Right lobe of liver (tissue), 6 donors: ENCODE data around the gene CFAP46. TPM values are rescaled to one million over a fixed set of nuclear protein-coding genes. Genes with fewer than 3 reads are reported as not detected.
"Not testable (repeated sequence)": the region's sequence is repeated elsewhere in the genome, so short reads cannot be mapped to it uniquely, and the experiment has no call there.

ENCODE experiments used
- ATAC-seq, 4 donors: fragments of 200-7000 bp; cut with Tn5 transposase; one replicate each; pipeline ENCODE4 v1.9.1; 2020; ENCODE audit warnings: mild to moderate bottlenecking in 4 of 4, moderate library complexity in 4 of 4
- DNase-seq, 3 donors: peaks; one replicate each; pipeline ENCODE4 v3.0.0-alpha.2; 2020
- H3K27ac ChIP-seq, 3 donors: fragments of 200-600 bp; one replicate each; pipeline ENCODE4 v1.8.0; 2022
- H3K27me3 ChIP-seq, 2 donors: fragments of 200-600 bp; one replicate each; pipeline ENCODE4 v1.8.0; 2022
- H3K36me3 ChIP-seq, 4 donors: fragments of 200-600 bp; sonication (generic) in 1 of 4; one replicate each; pipeline versions ENCODE4 v1.5.1 to v1.8.0; 2017 to 2022; ENCODE audit warnings: control low read depth in 1 of 4
- H3K4me1 ChIP-seq, 4 donors: fragments of 200-600 bp; sonication (generic) in 1 of 4; one replicate each; pipeline versions ENCODE4 v1.5.1 to v1.8.0; 2017 to 2022; ENCODE audit warnings: control low read depth in 1 of 4
- H3K4me3 ChIP-seq, 3 donors: fragments of 200-600 bp; one replicate each; pipeline ENCODE4 v1.8.0; 2022
- H3K9me3 ChIP-seq, 4 donors: fragments of 200-600 bp; sonication (generic) in 1 of 4; one replicate each; pipeline versions ENCODE4 v1.5.1 to v1.8.0; 2017 to 2022; ENCODE audit warnings: control low read depth in 1 of 4
- CTCF ChIP-seq, 4 donors: fragments of 200-600 bp in 3 of 4; fragments of 450-650 bp in 1 of 4; IDR thresholded peaks; one replicate each; pipeline versions ENCODE4 v1.5.1 to v1.8.0; 2016 to 2022; ENCODE audit warnings: antibody characterized with exemption in 4 of 4, mild to moderate bottlenecking in 2 of 4
- POLR2A ChIP-seq: fragments of 450-650 bp; IDR thresholded peaks from one replicate; pipeline ENCODE4 v1.6.1; 2017; ENCODE audit warnings: antibody characterized with exemption, mild to moderate bottlenecking
- WGBS: methylation state at CpG from one replicate; pipeline ENCODE4 v1.1.6; 2018; ENCODE audit warnings: low coverage, low lambda C conversion rate; ENCODE audit not compliant: insufficient coverage; ENCODE audit errors: missing lambda C conversion rate; 5-methylcytosine and 5-hydroxymethylcytosine counted together
- intact Hi-C, 2 donors: fragments of 100-400 bp; cut with DNase I; formaldehyde crosslinking; loops; one replicate each; pipeline versions ENCODE4 v1.11.2 to v1.14.1; 2022
- total RNA-seq, 6 experiments: library from RNA; depleted of rRNA in 2 of 6; stranded (reverse); fragments of >200 nt in 2 of 6; fragmentation: NEBNext Ultra II Directional in 3 of 6; extraction: Animal tissue kit (Norgen Biotek cat#: 25700) in 3 of 6; gene quantifications; one replicate each; pipeline versions ENCODE4 v1.1.0 to v1.2.4, GENCODE V29; 2016 to 2023
- donor health status: DM: no; HTN: yes; CAD: no.
- donor health status: DM: no; HTN: no; CAD: no.
- donor health status: DM: no; HTN: no; CAD: no.
- donor health status: DM: no; HTN: yes; CAD: no.
- donor health status: DM: no; HTN: yes; CAD: no.

CFAP46 gene
- total RNA-seq, 6 experiments from 2014 or later, result 0.16 to 0.67 (median 0.32) TPM

GRCh38 chr10:132846631-132847415 is 95.5 kb downstream of the CFAP46 start:
- TF ChIP-seq POLR2A, result no peak
- no peak for TF ChIP-seq CTCF (IDR thresholded peaks at IDR 0.05)
- intact Hi-C loops, result no loop called here
- Histone ChIP-seq H3K9me3 (no peaks in the 10 kb centered on the region), H3K27me3 (no peaks in the 10 kb centered on the region), H3K36me3 (no peaks in the 10 kb centered on the region), H3K4me3 (no peak overlapping the region), H3K4me1 (no peaks in the 10 kb centered on the region), H3K27ac (no peak overlapping the region)
- ATAC-seq, result no peak
- WGBS, result 66% methylated on average over 8 of the region's 27 CpGs
- no peak for DNase-seq

- Histone ChIP-seq H3K27me3 (no peaks in the 10 kb centered on the region), H3K36me3 (no peaks in the 10 kb centered on the region), H3K4me1 (no peaks in the 10 kb centered on the region), H3K27ac (no peak overlapping the region), H3K4me3 (no peak overlapping the region), H3K9me3 (no peaks in the 10 kb centered on the region)
- intact Hi-C loops, result no loop called here
- DNase-seq (no peak), ATAC-seq (no peak)
- 53% methylated on average over 4 of the region's 33 CpGs for WGBS
- TF ChIP-seq POLR2A, result no peak
These were observed 96.4 kb downstream of the CFAP46 start for GRCh38 chr10:132845780-132846595.

- WGBS, result 85% methylated on average over 4 of the region's 15 CpGs
- H3K36me3 ChIP-seq, result no peaks in the 10 kb centered on the region
- peak in 1 of 3 donors; percentile 41 for DNase-seq
- H3K4me1 ChIP-seq, result no peaks in the 10 kb centered on the region
- no peak overlapping the region for H3K4me3 ChIP-seq
- no peak overlapping the region for H3K27ac ChIP-seq
- no peaks in the 10 kb centered on the region for H3K9me3 ChIP-seq
- H3K27me3 ChIP-seq, result no peaks in the 10 kb centered on the region
- ATAC-seq, result no peak
- intact Hi-C loops, result no loop called here
- TF ChIP-seq CTCF (IDR thresholded peaks at IDR 0.05) (no peak), POLR2A (no peak)
These were observed 97.3 kb downstream of the CFAP46 start for GRCh38 chr10:132845041-132845551.

GRCh38 chr10:132844069-132844809 is 98.1 kb downstream of the CFAP46 start:
- no peaks in the 10 kb centered on the region for H3K36me3 ChIP-seq
- TF ChIP-seq CTCF (IDR thresholded peaks at IDR 0.05), result no peak
- TF ChIP-seq POLR2A, result no peak
- peak in 1 of 3 donors; percentile 36 for DNase-seq

GRCh38 chr10:132843276-132843675 is 99.1 kb downstream of the CFAP46 start:
- ATAC-seq, H3K27me3 ChIP-seq, H3K4me1 ChIP-seq, H3K9me3 ChIP-seq, intact Hi-C loops, H3K27ac ChIP-seq, DNase-seq, H3K36me3 ChIP-seq, H3K4me3 ChIP-seq: not testable (repeated sequence)
- WGBS, result no CpG with 5 or more reads among the region's 10 CpGs

More at GRCh38 chr10:132844069-132844809, 98.1 kb downstream of the CFAP46 start:
- 56% methylated on average over 6 of the region's 20 CpGs for WGBS
- no peak for ATAC-seq
- no peak overlapping the region for H3K27ac ChIP-seq
- H3K4me1 ChIP-seq, result no peaks in the 10 kb centered on the region
- H3K4me3 ChIP-seq, result no peak overlapping the region
- intact Hi-C loops, result no loop called here
- H3K27me3 ChIP-seq, result no peaks in the 10 kb centered on the region
- no peaks in the 10 kb centered on the region for H3K9me3 ChIP-seq
